Cardiac fibroblast (primary cell): ENCODE results near the gene IER5L.

Experiments
- DNase-seq, 2 donors: peaks; one replicate each; pipeline versions ENCODE4 v3.0.0 to v3.0.0-alpha.2; 2010; ENCODE audit warnings: low read depth in 2 of 2
- H3K4me3 ChIP-seq, 2 donors: replicated peaks in 1 of 2; 1 replicate in 1 of 2; 2 replicates in 1 of 2; pipeline ENCODE4 v1.5.1; 2011; ENCODE audit warnings: low read depth in 2 of 2, low read length in 2 of 2, mild to moderate bottlenecking in 2 of 2, moderate library complexity in 1 of 2
- CTCF ChIP-seq: IDR thresholded peaks from one replicate; pipeline ENCODE4 v1.5.1; 2011; ENCODE audit warnings: low read depth, mild to moderate bottlenecking, low read length, inconsistent platforms

The IER5L gene

GRCh38 chr9:129173296-129174101, 4.6 kb downstream of the IER5L start:
- TF ChIP-seq CTCF = no peak
- DNase-seq = no peak
- peak overlapping the region; percentile 8 to 92 for H3K4me3 ChIP-seq

DNA sequence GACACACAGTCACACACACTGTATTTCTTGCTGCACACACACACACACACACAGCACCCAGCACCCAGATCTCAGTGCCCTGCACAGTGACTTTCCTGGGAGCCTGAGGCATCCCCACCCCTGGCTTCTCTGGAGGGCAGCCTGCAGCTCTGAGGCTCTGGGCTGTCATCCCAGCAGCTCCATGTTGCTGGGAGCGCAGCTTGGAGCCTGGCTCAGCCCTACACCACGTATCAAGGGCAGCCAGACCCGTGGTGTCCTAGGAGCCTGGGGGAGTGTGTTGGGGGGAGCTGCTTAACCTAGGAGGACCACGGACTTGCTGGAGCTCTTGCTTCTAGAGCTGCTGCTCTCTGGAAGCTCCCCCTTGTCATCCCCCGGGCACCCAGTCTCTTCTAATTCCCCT, 5.2 kb downstream of the IER5L start:
- DNase-seq = peak in 1 of 2 donors; percentile 36
- H3K4me3 ChIP-seq = no peak overlapping the region
- TF ChIP-seq CTCF = no peak

DNA sequence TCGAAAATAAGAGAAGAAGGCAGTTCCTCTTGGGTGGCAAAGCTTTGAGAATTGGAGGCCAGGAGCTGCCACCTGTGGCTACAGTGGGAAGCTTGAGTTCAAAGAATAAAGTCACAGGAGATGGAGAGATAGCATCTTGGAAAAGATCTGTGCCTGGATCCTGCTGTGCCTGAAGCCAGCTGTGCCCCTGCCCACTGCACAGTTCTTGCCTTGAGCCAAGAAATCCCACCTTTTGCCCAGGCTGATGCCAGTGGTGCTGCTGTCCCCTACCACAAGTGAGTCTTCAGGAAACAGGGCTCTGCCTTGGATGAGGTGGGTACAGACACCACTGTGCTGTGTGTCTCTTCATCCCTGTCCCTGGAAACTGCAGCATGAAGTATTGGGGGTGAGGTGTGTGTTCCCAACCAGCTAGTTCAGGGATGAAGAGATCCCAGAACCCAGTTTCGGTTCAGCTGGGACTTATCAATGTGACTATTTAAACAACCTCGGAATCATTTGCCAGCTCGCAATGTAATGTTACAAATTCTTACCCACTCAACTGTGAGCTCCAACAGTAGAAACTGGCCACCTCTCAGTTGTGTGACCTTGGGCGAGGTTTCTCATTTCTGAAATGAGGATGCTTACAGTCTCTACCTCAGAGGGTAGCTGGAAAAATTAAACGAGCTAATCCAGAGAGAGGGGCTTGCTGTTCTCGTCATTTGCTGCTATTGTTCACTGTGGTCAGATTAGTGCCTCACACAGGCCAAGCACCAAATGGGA, 5.9 kb downstream of the IER5L start:
- TF ChIP-seq CTCF = no peak
- no peak for DNase-seq
- H3K4me3 ChIP-seq = no peak overlapping the region

- peak; percentile 26 to 51 for DNase-seq
- no peak for TF ChIP-seq CTCF
- no peak overlapping the region for H3K4me3 ChIP-seq
Observed at GRCh38 chr9:129170229-129170628, 7.8 kb downstream of the IER5L start.

DNA sequence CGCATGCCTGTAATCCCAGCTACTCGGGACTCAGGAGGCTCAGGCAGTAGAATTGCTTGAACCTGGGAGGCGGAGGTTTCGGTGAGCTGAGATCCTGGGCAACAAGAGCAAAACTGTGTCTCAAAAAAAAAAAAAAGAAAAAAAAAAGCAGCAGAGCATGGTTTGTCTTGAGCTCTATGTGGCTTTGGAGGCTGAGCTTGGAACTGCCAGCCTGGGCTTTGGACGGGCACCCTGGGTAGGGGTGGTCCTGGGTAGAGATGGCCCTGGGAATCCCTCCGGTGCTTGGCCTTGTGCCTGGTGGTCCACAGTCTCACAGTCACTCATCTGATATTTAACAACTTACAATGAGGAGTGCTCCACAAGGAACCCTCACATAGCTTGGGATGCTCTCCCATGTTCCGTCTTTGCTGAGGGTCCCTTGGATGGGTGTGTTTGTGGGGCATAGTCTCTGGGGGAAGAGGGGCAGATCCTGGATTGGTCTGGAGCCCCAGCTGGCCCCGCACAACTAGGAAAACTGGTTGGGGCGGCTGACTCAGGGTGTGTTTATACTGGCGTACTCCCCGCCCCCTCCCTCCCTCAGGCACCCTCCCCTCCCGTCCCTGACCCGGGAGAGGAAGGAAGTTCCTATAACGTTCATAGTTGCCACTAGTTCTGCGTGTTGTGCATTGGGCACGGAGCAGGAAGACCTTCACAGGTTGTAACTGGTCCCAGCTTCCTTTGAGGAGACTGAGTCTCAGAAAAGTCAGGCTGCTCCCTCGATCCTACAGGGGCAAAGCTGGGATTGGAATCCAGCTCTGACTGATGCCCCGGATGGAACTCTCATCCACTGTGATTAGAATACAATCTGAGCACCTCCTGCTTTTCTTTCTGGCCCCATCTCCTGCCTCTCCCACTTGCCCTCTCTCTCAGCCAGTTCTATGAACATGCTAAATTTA, 11.2 kb downstream of the IER5L start:
- TF ChIP-seq CTCF = no peak
- peak overlapping the region in 1 of 2 donors; percentile 19 for H3K4me3 ChIP-seq
- peak; percentile 77 to 82 for DNase-seq

DNA sequence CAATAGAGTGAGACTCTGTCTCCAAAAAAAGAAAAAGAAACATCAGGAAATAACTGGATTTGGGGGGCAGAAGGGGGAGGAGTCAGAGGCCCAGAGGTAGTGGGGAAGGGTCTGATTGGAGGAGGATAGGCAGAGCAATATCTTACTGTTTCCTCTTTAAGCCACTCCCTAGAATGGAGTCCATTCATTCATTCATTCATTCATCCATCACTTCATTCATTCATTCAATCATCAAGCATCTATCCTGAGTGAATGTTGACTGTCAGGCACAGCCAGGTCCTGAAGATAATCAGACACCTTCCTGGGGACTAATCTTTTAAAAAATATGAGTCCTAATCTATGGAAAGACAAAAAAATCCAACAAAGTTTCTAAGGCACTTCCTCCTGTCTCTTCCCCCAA, 12.9 kb downstream of the IER5L start:
- H3K4me3 ChIP-seq = no peak overlapping the region
- TF ChIP-seq CTCF = no peak

More for the DNA sequence above, 12.9 kb downstream of the IER5L start:
- no peak for DNase-seq
